ENCODE measurements around the gene FAIM2. TPM values are rescaled to one million over a fixed set of nuclear protein-coding genes. Genes with fewer than 3 reads are reported as not detected.

The FAIM2 gene
- total and polyA plus RNA-seq, 2 donors (not counting 3 experiments of a cell fraction or from before 2014, with no cell fraction given), result 0.01 TPM; not detected in 1

GRCh38 chr12:49878021-49878420 lies 25.7 kb downstream of the FAIM2 start:
- H3K4me2 ChIP-seq (ENCODE audit: insufficient read depth, low read length), result no peak overlapping the region

GRCh38 chr12:49877066-49877465 lies 26.6 kb downstream of the FAIM2 start:
- TF ChIP-seq MAX (IDR thresholded peaks at IDR 0.05; ENCODE audit: insufficient read depth, insufficient read length) (no peak), POLR2AphosphoS5 (IDR thresholded peaks at IDR 0.05; ENCODE audit: insufficient read depth, low read depth, low read length) (no peak), JUN (IDR thresholded peaks at IDR 0.05; ENCODE audit: borderline replicate concordance, insufficient read depth, insufficient read length, low read depth) (no peak), MYC (IDR thresholded peaks at IDR 0.05; ENCODE audit: low read depth, low read length) (no peak), CTCF (IDR thresholded peaks at IDR 0.05; ENCODE audit: extremely low read depth in 1 of 2, insufficient read depth in 1 of 2, low read depth in 1 of 2, low read length in 2 of 2) (no peak), GATA2 (IDR thresholded peaks at IDR 0.05; ENCODE audit: insufficient read depth, insufficient read length, low read depth, low read length) (no peak)
- H3K4me1 ChIP-seq (ENCODE audit: control insufficient read depth, extremely low read depth, insufficient read depth, low read length), result no peaks in the 10 kb centered on the region
- no peak overlapping the region for H3K27ac ChIP-seq (ENCODE audit: insufficient read depth, low read depth, low read length)
- ChIA-PET CTCF (no interaction called here), POLR2A (no interaction called here)
- intact Hi-C loops (cut with micrococcal nuclease) (no loop called here), dilution Hi-C loops (cut with MboI; ENCODE audit: extremely low pct_ligation_motif_present, low sequenced_read_pairs) (no loop called here)
- no peak overlapping the region for H3K4me2 ChIP-seq (ENCODE audit: insufficient read depth, low read length)
- BruUV-seq (replicated peaks), result no TSS peak
- no peaks in the 10 kb centered on the region for H4K20me1 ChIP-seq (replicated peaks; ENCODE audit: control insufficient read depth, extremely low read depth, insufficient read depth, low read length)
- H3K4me3 ChIP-seq (replicated peaks in 1 of 3; ENCODE audit: insufficient read depth in 1 of 3, low read depth in 1 of 3, low read length in 3 of 3), result no peak overlapping the region
- H3K79me2 ChIP-seq (ENCODE audit: control insufficient read depth, insufficient read depth, low read length), result no peaks in the 10 kb centered on the region
- no peaks in the 10 kb centered on the region for H3K9me1 ChIP-seq (replicated peaks; ENCODE audit: control insufficient read depth, extremely low read depth, insufficient read depth, low read length)
- no peaks in the 10 kb centered on the region for H3K9me3 ChIP-seq (replicated peaks; ENCODE audit: control insufficient read depth, insufficient read depth, low read length)
- DNase-seq (ENCODE audit: low read depth, low spot score) (no peak), FAIRE-seq (no peak)
- no peaks in the 10 kb centered on the region for H3K36me3 ChIP-seq (ENCODE audit: control insufficient read depth in 2 of 2, extremely low read depth in 1 of 2, insufficient read depth in 2 of 2, low read length in 2 of 2)
- no peak overlapping the region for H2AFZ ChIP-seq (ENCODE audit: low read depth, low read length)
- H3K27me3 ChIP-seq (ENCODE audit: control insufficient read depth in 2 of 2, insufficient read depth in 2 of 2, low read length in 2 of 2), result peaks cover 0 to 6% of the 10 kb centered on the region in 2 experiments
- H3K9ac ChIP-seq (replicated peaks; ENCODE audit: extremely low read depth, insufficient read depth, low read length), result no peak overlapping the region

More at GRCh38 chr12:49878021-49878420, 25.7 kb downstream of the FAIM2 start:
- Histone ChIP-seq H2AFZ (ENCODE audit: low read depth, low read length) (no peak overlapping the region), H3K4me3 (replicated peaks in 1 of 3; ENCODE audit: insufficient read depth in 1 of 3, low read depth in 1 of 3, low read length in 3 of 3) (no peak overlapping the region), H3K27ac (ENCODE audit: insufficient read depth, low read depth, low read length) (no peak overlapping the region), H3K4me1 (ENCODE audit: control insufficient read depth, extremely low read depth, insufficient read depth, low read length) (no peaks in the 10 kb centered on the region), H3K27me3 (ENCODE audit: control insufficient read depth in 2 of 2, insufficient read depth in 2 of 2, low read length in 2 of 2) (peaks cover 0 to 9% of the 10 kb centered on the region in 2 experiments), H3K79me2 (ENCODE audit: control insufficient read depth, insufficient read depth, low read length) (no peaks in the 10 kb centered on the region), H3K9ac (replicated peaks; ENCODE audit: extremely low read depth, insufficient read depth, low read length) (no peak overlapping the region), H3K9me3 (replicated peaks; ENCODE audit: control insufficient read depth, insufficient read depth, low read length) (no peaks in the 10 kb centered on the region), H3K36me3 (ENCODE audit: control insufficient read depth in 2 of 2, extremely low read depth in 1 of 2, insufficient read depth in 2 of 2, low read length in 2 of 2) (no peaks in the 10 kb centered on the region), H4K20me1 (replicated peaks; ENCODE audit: control insufficient read depth, extremely low read depth, insufficient read depth, low read length) (no peaks in the 10 kb centered on the region), H3K9me1 (replicated peaks; ENCODE audit: control insufficient read depth, extremely low read depth, insufficient read depth, low read length) (no peaks in the 10 kb centered on the region)
- POLR2A ChIA-PET, result no interaction called here
- BruUV-seq (replicated peaks), result no TSS peak
- intact Hi-C loops (cut with micrococcal nuclease) (no loop called here), dilution Hi-C loops (cut with MboI; ENCODE audit: extremely low pct_ligation_motif_present, low sequenced_read_pairs) (no loop called here)
- DNase-seq (ENCODE audit: low read depth, low spot score) (no peak), FAIRE-seq (no peak)
- no peak for TF ChIP-seq FOS (IDR thresholded peaks at IDR 0.05; ENCODE audit: borderline replicate concordance, insufficient read depth, low read length)
- CTCF ChIA-PET, result no interaction called here
